Head of caudate nucleus (tissue), 42 donors: ENCODE results near the gene IRF1.
"Not testable (repeated sequence)": the region's sequence is repeated elsewhere in the genome, so short reads cannot be mapped to it uniquely, and the experiment has no call there.

ENCODE experiments used
- DNase-seq, 42 donors: peaks; one replicate each; pipeline versions ENCODE4 v3.0.0 to v3.0.0-alpha.2; 2020 to 2021; ENCODE audit warnings: mixed read lengths in 7 of 42
- intact Hi-C: fragments of 100-400 bp; cut with DNase I; formaldehyde crosslinking; loops from one replicate; pipeline ENCODE4 v1.15.0; 2022

Gene IRF1

DNA sequence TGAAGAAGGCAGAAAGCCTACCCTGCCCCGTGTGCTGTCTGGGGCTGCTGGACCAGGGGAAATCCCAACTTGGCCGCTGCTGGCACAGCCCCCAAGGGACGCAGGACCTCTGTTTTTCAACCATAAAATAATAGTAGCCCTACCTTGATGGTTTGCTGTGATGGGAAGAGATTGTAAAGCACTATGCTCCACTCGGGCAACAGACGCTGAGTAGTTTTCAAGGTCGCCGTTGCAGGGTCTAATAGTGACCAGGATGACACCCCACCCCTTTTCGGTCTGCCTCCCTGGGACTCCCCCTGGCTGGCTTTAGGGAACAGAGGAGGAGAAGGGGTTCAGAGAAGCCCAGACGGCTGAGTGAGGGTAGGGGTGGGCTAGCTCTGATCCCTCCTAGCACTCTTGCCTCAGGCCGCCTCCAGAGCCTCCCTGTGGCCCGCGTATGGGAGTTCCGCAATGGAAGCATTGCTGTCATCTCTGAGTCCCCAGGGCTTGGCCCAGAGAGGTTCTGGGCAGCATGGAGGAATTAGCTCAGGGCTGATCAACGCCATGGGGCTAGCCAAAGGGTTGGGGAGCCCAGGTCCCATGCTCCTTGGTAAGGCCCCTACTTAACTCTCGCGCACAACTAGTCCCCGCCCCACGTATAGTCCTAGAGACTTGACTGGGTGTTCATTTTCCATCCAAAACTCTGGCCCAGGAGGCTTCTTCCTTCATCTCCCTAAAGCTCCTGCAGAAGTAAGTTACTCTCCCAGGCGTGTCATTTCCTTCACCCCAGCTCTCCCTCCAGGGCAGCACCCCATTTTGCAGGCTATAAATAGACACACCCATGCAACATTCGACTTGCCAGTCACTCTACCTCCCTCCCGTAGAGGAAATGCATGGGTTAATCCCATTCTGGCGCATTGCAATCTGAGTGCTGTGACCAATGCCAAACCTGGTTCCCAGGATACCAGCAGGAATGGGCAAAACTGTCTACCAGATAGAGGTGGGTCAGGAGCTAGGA is 1.1 kb upstream of the IRF1 start:
- intact Hi-C loops, result no loop called here

GRCh38 chr5:132489871-132490483 is 596 bp downstream of the IRF1 start:
- DNase-seq, result peak in 38 of 42 donors; percentile 27 to 76 (median 52)
- intact Hi-C loops, result no loop called here

More for the DNA sequence above, 1.1 kb upstream of the IRF1 start:
- peak in 9 of 42 donors; percentile 6 to 41 (median 15) for DNase-seq

DNA sequence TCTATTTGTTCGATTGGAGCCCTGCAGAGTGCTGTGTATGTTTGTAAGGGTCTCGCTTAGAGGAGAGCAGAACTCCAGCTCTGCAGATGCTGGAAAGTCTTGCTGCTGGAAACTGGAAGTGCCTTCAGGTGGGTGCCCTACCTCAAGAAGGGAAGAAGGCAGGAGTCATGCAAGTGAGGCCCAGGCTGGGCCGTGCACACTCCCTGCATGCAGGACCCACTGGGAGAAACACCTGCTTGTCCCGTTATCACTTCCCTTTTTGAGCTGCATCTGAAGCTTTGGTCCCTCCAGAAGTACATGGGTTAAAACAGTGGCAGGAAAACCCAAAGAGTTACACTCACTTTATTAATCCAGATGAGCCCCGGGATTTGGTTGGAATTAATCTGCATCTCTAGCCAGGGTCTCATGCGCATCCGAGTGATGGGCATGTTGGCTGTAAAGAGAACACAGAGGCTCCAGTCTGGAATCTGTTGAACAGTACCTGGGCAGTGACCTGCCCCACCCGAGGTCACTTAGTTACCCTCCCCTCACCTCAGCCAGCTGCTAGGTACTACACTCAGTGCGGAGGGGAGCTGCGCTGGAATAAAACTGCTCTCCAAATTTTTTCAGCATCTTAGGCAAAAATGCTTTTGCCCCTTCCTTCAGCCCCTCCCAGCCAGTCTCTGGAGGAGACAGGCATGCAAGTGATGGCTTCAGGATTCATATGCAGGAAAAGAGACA is 1.4 kb downstream of the IRF1 start:
- intact Hi-C loops, result no loop called here
- peak in 11 of 42 donors; percentile 7 to 40 (median 15) for DNase-seq

GRCh38 chr5:132488590-132488989 is 2.0 kb downstream of the IRF1 start:
- peak in 2 of 42 donors; percentile 22 to 42 for DNase-seq
- intact Hi-C loops, result no loop called here

DNA sequence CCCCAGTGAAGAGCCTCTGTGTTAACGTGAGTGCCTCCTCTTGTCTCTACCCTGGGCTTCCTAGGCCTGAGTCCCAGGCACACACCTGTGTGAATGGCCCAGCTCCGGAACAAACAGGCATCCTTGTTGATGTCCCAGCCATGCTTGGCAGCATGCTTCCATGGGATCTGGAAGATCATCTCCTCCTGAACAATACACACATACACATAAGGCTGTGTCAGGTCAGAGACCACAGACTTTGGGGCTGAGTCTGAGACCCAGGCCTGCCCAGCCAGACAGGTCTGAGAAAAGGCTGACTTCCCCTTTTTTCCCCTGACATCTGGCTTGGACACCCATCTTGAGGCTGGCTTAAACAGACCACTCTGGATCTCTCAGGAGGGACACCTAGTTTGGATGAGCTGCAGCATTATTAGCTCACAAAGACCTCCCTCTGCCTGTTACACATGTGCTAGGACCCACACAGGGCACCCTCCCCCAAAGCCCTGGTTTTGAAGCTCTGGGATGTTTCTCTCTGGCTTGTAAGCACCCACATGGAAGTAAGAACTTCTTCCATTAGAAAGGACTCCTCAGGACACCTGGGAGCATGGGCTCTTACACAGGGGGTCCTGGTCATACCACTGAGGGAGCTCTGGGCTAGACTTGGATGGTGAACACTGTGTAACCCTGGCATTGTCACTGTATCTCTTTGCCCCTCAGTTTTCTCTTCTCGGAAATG is 2.6 kb downstream of the IRF1 start:
- intact Hi-C loops, result no loop called here
- peak in 14 of 42 donors; percentile 3 to 38 (median 12) for DNase-seq

GRCh38 chr5:132487095-132487428 is 3.5 kb downstream of the IRF1 start:
- intact Hi-C loops, result no loop called here
- peak in 8 of 42 donors; percentile 1 to 20 (median 6) for DNase-seq

DNA sequence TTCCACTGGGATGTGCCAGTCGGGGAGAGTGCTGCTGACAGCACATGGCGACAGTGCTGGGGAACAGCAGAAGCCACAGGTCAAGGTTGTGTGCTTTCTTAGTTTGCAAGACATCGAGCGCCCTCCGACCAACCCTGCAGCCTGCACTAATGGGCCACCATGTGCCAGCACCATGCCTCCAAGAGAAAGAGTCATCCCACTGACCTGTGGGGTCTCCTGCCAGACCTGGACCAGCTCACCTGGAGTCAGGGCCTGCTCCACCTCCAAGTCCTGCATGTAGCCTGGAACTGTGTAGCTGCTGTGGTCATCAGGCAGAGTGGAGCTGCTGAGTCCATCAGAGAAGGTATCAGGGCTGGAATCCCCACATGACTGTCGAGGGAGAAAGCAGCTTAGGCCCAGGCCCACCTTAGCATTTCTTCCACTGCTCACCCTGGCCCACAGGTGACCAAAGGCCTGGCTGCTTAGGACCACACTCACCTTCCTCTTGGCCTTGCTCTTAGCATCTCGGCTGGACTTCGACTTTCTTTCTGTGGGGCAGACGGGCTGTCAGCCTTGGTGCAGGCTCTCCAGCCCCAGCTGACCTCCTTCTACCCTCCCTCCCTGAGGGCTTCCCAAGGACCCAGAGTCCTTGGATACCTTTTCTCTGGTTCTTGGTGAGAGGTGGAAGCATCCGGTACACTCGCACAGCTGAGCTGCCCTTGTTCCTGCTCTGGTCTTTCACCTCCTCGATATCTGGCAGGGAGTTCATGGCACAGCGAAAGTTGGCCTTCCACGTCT is 4.1 kb downstream of the IRF1 start:
- intact Hi-C loops, result no loop called here
- peak in 10 of 42 donors; percentile 4 to 43 (median 10) for DNase-seq

DNA sequence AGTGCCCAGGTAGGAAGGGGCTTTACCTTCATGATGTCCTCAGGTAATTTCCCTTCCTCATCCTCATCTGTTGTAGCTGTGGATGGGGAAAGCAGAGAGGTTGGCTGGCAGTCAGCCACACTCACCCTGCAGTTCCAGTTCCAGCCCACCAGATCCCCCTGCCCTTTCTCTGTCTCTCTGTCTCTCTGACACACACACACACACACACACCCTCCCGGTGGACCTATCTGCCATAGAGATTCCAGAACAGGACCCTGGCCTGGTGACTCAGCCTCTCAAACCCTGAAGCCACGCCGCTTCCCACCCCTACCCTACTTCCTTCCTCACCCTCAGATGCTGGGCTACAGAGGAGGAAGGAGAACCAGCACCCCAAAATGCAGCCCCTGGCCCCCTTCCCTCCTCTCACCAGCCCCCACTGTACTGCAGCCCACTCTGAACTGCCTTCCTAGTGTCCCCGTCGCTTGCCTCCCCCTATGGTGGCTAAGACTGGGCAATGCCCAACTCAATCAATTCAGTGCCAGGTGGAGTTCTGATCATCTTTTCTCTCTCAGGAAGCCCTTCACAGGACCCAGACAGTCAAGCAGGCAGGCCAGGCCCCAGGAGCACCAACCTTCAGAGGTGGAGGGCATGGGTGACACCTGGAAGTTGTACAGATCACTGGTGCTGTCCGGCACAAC is 4.8 kb downstream of the IRF1 start:
- intact Hi-C loops, result no loop called here
- DNase-seq, result peak in 10 of 42 donors; percentile 1 to 22 (median 7)

GRCh38 chr5:132484876-132485640 is 5.5 kb downstream of the IRF1 start:
- intact Hi-C loops, result not testable (repeated sequence)
- DNase-seq, result peak in 8 of 42 donors; percentile 3 to 16 (median 10)

DNA sequence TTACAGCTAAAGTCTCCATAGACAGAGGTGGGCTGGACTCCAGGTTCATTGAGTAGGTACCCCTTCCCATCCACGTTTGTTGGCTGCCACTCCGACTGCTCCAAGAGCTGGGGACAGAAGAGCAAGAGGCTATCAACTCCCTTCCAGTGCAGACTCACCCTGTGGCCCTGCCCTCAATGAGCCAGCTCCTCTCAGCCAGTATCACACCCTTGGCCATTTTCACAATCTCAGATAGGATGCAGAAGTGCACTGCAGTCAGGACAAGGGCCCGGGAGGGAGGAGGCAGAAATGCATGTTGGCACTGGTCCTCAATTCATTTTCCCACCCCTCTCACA is 6.2 kb downstream of the IRF1 start:
- intact Hi-C loops, result no loop called here
- peak in 3 of 42 donors; percentile 3 to 16 (median 4) for DNase-seq

DNA sequence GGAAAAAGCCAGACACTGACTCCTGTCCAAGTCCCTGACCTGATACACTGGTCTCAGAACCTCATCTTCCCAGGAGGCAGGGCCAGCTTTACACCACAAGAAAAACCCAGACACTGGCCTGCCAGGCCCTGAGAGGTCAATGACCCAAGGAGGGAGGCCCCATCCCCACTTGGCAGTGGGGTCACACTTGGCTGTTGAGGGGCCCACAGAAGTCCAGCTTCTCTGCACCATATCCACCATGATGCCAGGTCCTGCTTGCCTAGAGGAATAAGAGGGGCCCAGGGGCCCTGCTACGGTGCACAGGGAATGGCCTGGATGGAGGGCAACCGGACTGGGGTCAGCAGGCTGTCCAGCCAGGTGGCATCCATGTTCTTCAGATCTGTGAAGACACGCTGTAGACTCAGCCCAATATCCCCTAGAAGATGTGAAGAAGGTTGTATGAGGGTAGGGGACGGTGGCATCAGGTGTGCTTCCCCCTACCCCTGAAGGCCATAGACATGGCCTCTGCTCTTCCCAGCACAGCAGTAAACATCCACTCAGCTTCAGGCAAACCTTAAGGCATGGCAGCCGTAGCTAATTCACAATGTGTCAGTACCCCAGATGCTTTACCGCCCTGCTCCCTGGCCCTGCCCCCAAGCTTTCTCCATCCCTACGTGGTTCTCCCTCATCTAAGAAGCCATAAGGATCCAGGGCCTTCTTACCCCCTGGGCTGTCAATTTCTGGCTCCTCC is 6.7 kb downstream of the IRF1 start:
- DNase-seq, result peak in 1 of 42 donors; percentile 10
- intact Hi-C loops, result no loop called here

- intact Hi-C loops, result no loop called here
Observed at GRCh38 chr5:132483101-132483500, 7.5 kb downstream of the IRF1 start.

GRCh38 chr5:132481596-132482211 is 8.9 kb downstream of the IRF1 start:
- intact Hi-C loops, result no loop called here
- DNase-seq, result no peak

More at GRCh38 chr5:132483101-132483500, 7.5 kb downstream of the IRF1 start:
- peak in 1 of 42 donors; percentile 12 for DNase-seq

DNA sequence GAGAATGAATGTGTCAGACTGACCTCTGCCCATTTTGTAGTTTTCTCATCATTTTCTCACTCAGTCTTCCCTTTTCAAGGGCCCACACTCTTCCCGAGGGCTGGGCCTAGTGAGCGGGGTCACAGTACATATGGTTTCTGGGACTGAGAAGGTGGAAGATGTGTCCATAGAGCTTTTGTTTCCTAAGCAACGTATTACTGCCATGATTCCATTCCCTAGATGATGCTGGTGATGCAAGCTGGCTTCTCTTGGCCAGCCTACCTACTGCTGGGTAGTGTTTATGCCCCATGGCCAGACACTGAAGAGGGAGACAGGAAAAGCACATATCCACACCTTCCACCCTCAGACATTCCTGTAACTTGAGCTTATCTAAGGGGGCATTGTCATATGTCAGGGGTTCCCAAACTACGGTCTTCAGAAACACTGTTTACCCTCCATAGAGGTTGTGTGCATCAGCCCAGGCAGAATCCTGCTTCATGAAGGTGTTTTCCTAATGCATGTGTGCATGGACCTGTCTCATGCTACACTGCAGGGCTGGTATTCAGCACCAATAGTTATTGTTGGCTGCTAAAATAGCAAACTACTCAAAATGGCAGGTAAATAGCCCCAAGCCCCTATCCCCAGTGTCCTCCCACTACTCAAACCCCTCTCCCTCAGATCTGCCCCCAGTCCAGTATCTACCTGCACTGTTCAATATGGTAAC is 9.5 kb downstream of the IRF1 start:
- intact Hi-C loops, result no loop called here
- DNase-seq, result no peak

GRCh38 chr5:132480546-132480892 is 10.1 kb downstream of the IRF1 start:
- DNase-seq, result no peak
- intact Hi-C loops, result no loop called here
